GM12801 (cell line): ENCODE data around the gene C1orf94.

Experiments
- TF ChIP-seq, protein P1 (sequence below): IDR thresholded peaks from one replicate; pipeline ENCODE4 v1.5.1; 2011; ENCODE audit warnings: control low read depth; ENCODE audit not compliant: insufficient read length; ENCODE audit errors: extremely low read depth

Gene C1orf94

DNA sequence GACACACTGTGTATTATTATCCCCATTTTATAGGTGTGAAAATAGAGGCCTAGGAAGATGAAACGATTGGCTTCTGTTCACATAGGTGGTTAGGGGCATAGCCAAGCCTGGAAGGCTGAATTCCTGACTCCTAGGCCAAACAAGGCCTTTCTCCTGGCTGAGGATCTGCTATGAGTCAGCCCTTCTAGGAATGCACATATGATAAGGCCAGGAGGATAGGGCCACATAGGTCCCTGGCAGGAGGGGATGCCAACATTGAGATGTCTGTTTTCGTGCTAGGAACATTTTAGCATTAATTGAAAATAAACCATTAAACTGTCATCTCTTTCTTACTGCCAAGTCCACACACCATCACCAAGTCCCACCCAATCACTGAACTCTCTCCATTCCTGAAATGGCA lies 20.8 kb upstream of the C1orf94 start:
- TF ChIP-seq, protein P1, sequence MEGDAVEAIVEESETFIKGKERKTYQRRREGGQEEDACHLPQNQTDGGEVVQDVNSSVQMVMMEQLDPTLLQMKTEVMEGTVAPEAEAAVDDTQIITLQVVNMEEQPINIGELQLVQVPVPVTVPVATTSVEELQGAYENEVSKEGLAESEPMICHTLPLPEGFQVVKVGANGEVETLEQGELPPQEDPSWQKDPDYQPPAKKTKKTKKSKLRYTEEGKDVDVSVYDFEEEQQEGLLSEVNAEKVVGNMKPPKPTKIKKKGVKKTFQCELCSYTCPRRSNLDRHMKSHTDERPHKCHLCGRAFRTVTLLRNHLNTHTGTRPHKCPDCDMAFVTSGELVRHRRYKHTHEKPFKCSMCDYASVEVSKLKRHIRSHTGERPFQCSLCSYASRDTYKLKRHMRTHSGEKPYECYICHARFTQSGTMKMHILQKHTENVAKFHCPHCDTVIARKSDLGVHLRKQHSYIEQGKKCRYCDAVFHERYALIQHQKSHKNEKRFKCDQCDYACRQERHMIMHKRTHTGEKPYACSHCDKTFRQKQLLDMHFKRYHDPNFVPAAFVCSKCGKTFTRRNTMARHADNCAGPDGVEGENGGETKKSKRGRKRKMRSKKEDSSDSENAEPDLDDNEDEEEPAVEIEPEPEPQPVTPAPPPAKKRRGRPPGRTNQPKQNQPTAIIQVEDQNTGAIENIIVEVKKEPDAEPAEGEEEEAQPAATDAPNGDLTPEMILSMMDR: no peak

DNA sequence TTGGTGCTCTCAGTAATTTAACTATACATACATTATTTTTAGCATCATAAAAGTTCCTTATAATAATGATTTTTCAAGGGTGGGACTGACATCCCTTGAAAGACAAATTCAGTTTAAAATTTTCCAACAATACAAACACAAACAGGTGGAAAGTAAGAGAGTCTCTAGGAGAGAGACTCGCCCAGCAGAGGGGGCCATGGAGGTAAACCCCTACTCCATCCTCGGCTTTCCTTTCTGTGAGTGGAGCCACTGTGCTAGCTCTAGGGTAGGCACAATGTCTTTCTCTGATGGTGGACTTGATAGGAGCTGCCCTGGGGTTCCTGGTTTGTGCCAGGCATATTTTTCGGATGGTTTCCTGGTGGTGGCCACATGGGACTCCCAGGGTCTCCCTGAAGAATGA lies 20.0 kb upstream of the C1orf94 start:
- TF ChIP-seq, protein P1: no peak

DNA sequence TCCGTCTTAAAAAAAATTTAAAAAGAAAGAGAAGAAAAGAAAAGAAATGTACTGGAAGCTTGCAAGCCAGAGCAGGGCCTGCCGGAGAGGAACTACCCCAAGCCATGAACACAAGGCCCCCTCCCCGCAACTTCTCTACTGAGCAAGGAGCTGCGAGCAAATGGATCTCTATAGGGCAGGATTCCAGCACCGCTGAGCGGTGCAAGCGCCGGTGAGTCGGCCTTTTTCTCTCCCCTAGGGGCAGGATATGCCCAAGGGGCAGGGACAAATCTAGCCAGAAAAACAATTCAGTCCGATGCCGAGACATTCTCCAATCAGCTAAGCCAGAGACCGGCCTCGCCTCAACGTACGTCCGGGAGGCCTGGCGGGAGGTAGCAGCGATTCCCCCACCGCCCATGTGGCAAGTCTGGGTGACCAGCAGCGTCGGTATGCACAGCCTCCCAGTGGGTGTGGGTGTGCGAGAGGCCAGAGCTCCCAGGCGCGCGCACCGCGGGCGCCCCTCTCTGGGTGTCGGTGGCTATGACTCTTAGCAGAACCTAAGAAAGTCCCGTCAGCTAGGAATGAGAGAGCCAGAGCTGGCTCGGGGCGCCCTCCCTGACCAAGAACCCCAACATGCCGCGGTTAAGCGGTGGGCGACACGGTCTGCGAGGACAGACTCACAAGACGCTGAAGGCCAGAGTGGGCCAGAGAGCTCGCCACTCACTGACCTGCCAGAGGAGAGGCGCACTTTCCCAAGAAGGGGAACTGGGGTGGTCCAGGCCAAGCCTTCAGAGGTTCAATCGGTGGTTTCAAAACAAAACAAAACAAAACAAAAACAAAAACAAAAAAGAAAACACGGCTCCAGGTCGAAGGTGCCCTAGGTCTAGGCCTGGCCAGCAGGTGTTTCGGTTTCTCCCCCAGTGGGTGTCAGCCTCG lies 13.6 kb upstream of the C1orf94 start:
- TF ChIP-seq, protein P1: no peak

DNA sequence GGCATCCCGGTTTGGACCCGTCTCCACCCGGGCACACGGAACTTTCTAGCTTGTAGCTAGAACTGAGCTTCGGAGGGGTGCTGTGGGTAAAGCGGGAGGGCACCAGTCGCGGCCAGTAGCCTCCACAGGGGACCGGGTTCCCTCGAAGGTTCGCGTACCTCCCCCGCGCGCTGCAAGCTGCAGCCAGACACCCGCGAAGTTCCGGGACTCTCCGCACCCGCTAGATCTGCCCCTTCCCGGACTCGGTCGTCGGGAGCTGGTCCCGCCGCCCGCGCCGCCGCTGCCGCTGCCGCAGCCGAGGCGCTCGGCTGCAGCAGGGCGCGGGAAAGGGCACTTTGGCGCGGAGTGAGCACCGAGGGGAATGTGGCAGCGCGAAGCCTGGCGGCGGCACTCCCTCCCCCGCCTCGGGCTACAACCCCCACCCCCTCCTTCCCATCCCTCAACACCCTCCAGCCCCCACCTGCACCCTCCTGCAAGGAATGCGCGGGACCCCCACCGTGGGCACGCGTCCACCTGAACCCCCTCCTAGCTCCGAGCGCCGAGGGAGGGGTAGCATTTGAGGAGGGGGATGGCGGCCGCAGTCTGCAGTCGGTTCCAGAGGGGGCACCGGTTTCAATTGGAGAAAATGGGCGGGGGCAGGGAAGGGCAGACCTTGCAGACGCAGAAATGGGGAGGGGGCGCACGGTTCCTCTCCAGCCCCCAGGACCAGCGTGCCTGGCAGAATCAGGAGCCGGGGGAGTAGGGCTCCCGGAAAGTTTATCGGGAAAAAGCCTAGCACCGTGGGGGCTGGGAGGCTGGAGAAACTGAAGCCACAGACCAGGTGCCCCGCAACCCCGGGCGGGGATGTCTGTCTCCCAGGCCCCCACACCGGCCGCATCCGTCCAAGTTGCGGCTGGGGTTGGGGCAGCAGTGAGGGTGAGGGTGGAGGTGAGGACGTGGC lies 12.6 kb upstream of the C1orf94 start:
- TF ChIP-seq, protein P1: no peak

DNA sequence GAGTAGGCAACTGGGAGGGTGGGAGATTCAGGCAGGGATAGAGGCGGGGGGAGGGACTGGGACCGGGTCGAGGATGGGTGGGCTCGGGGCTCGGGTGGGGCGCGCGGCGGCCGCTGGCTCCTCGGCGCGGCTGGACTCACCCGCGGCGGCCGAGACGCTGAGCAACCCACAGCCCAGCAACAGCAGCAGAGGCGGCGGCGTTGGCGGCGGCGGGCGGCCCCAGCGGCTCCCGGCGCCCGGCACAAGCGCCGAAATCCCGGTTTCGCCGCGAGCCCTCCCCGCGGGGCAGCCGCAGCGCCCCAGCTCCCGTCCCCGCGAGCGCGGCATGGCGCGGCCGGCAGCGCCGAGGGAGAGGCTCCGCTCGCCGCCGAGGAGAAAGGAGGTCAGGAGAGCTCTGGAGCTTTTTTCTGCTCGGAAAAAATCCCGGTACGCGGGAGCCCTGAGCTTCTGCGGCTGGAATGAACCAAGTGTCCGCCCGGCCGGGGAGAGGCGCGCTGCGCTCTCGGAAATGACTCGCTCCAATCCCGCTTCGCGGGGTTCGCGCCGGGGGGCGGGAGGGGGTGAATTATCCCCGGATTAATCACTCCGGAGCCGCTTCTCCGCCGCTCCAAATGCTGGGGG lies 11.8 kb upstream of the C1orf94 start, which contains the start of gene CSMD2:
Gene CSMD2, minus strand, starts transcription at position 460 of the 621 bp plus-strand sequence. Its CDS starts 133 bp downstream, at position 327.
- TF ChIP-seq, protein P1: no peak

DNA sequence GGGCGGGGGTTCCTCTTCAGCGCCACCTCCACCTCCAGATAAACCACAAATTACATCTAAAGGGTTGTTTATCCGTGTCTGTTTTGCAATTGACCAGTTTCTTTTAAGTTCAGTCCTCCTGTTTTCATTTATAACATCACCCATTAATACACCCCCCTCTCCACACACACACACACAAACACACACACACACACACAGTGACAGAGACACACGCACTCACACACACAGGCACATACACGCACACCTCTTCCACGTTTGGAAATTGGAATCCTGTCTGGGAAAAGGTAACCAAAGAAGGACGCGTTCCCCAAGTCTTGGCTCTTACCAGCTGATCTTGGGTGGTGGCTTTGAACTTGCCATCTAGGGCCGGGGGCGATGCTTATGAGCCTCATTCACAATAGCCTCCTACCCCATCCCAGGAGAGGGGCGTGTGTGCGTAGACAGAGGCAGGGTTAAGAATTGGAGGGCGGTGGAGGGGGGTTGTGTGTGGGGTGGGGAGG lies 11.2 kb upstream of the C1orf94 start:
- TF ChIP-seq, protein P1: no peak
